HL-60 (cell line): ENCODE measurements around the gene SLAMF6.
"Not testable (repeated sequence)": the region's sequence is repeated elsewhere in the genome, so short reads cannot be mapped to it uniquely, and the experiment has no call there.

Experiments used
- DNase-seq, 2 experiments: peaks; one replicate each; pipeline ENCODE4 v3.0.0-alpha.2; 2010 to 2020; ENCODE audit warnings: low read depth in 1 of 2, low spot score in 1 of 2
- H3K27ac ChIP-seq: fragments of 250-450 bp; sonication (Bioruptor Pico); replicated peaks from 2 replicates; pipeline ENCODE4 v1.5.1; 2020; ENCODE audit warnings: mild to moderate bottlenecking, moderate library complexity
- H3K27me3 ChIP-seq: fragments of 250-450 bp; sonication (Bioruptor Pico); 2 replicates; pipeline ENCODE4 v1.5.1; 2021; ENCODE audit warnings: mild to moderate bottlenecking, moderate library complexity; ENCODE audit not compliant: insufficient read depth, poor library complexity, severe bottlenecking
- H3K4me3 ChIP-seq: replicated peaks from 2 replicates; pipeline ENCODE4 v1.5.1; 2011; ENCODE audit warnings: mild to moderate bottlenecking, control low read depth, low read length; ENCODE audit not compliant: insufficient read depth
- GABPA ChIP-seq: IDR thresholded peaks from 2 replicates; pipeline ENCODE4 v1.6.1; 2012; ENCODE audit warnings: low read depth
- POLR2AphosphoS5 ChIP-seq: IDR thresholded peaks from 2 replicates; pipeline ENCODE4 v1.6.1; 2012; ENCODE audit warnings: low read depth
- SPI1 ChIP-seq: IDR thresholded peaks from 2 replicates; pipeline ENCODE4 v1.6.1; 2012; ENCODE audit warnings: low read depth, mild to moderate bottlenecking, borderline replicate concordance
- TF ChIP-seq, protein P1 (sequence below): IDR thresholded peaks from one replicate; pipeline ENCODE4 v1.5.1; 2011; ENCODE audit warnings: low read length, control low read depth, inconsistent platforms; ENCODE audit not compliant: insufficient read depth
- TF ChIP-seq, protein P2 (sequence below): IDR thresholded peaks from 2 replicates; pipeline ENCODE4 v1.6.1; 2012; ENCODE audit warnings: low read depth; ENCODE audit not compliant: insufficient replicate concordance

The SLAMF6 gene

DNA sequence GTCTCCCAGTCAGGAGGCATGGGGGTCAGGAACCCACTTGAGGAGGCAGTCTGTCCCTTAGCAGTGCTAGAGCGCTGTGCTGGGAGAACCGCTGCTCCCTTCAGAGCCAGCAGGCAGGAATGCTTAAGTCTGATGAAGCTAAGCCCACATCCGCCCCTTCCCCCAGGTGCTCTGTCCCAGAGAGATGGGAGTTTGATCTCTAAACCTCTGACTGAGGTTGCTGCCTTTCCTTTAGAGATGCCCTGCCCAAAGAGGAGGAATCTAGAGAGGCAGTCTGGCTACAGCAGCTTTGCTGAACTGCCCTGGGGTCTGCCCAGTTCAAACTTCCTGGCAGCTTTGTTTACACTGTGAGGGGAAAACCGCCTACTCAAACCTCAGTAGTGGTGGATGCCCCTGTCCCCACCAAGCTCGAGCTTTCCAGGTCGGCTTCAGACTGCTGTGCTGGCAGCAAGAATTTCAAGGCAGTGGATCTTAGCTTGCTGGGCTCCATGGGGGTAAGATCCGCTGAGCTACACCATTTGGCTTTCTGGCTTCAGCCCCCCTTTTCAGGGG is 6.4 kb upstream of the SLAMF6 start:
- not testable (repeated sequence) for H3K4me3 ChIP-seq, DNase-seq, H3K27ac ChIP-seq, H3K27me3 ChIP-seq

DNA sequence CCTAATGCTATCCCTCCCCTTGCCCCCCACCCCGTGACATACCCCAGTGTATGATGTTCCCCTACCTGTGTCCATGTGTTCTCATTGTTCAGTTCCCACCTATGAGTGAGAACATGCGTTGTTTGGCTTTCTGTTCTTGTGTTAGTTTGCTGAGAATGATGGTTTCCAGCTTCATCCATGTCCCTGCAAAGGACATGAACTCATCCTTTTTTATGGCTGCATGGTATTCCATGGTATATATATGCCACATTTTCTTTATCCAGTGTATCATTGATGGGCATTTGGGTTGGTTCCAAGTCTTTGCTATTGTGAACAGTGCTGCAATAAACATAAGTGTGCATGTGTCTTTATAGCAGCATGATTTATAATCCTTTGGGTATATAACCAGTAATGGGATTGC is 734 bp upstream of the SLAMF6 start:
- not testable (repeated sequence) for H3K27ac ChIP-seq, DNase-seq, H3K4me3 ChIP-seq, H3K27me3 ChIP-seq

DNA sequence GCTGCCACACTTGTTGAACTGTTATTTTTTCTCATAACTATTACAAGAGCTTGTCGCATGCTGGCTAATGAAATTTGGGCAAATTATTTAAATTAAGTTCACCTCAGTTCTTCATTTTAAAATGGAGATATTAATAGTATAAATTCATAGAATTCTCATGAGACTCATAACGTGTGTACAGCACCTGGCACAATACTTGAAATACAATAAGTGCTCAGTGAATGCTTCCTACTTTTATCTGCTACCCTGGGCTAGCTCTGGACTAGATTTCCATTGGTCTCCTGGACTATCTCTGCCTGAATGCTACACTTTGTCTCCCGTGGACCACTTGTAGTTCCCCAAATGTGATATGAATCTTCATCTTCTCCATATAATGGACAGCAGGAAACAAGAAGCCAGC is 919 bp downstream of the SLAMF6 start:
- Histone ChIP-seq H3K27me3 (no peaks in the 10 kb centered on the region), H3K27ac (no peak overlapping the region), H3K4me3 (no peak overlapping the region)
- TF ChIP-seq POLR2AphosphoS5 (no peak), GABPA (no peak), SPI1 (no peak)
- TF ChIP-seq, protein P1, sequence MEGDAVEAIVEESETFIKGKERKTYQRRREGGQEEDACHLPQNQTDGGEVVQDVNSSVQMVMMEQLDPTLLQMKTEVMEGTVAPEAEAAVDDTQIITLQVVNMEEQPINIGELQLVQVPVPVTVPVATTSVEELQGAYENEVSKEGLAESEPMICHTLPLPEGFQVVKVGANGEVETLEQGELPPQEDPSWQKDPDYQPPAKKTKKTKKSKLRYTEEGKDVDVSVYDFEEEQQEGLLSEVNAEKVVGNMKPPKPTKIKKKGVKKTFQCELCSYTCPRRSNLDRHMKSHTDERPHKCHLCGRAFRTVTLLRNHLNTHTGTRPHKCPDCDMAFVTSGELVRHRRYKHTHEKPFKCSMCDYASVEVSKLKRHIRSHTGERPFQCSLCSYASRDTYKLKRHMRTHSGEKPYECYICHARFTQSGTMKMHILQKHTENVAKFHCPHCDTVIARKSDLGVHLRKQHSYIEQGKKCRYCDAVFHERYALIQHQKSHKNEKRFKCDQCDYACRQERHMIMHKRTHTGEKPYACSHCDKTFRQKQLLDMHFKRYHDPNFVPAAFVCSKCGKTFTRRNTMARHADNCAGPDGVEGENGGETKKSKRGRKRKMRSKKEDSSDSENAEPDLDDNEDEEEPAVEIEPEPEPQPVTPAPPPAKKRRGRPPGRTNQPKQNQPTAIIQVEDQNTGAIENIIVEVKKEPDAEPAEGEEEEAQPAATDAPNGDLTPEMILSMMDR, result no peak
- TF ChIP-seq, protein P2, sequence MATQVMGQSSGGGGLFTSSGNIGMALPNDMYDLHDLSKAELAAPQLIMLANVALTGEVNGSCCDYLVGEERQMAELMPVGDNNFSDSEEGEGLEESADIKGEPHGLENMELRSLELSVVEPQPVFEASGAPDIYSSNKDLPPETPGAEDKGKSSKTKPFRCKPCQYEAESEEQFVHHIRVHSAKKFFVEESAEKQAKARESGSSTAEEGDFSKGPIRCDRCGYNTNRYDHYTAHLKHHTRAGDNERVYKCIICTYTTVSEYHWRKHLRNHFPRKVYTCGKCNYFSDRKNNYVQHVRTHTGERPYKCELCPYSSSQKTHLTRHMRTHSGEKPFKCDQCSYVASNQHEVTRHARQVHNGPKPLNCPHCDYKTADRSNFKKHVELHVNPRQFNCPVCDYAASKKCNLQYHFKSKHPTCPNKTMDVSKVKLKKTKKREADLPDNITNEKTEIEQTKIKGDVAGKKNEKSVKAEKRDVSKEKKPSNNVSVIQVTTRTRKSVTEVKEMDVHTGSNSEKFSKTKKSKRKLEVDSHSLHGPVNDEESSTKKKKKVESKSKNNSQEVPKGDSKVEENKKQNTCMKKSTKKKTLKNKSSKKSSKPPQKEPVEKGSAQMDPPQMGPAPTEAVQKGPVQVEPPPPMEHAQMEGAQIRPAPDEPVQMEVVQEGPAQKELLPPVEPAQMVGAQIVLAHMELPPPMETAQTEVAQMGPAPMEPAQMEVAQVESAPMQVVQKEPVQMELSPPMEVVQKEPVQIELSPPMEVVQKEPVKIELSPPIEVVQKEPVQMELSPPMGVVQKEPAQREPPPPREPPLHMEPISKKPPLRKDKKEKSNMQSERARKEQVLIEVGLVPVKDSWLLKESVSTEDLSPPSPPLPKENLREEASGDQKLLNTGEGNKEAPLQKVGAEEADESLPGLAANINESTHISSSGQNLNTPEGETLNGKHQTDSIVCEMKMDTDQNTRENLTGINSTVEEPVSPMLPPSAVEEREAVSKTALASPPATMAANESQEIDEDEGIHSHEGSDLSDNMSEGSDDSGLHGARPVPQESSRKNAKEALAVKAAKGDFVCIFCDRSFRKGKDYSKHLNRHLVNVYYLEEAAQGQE, result no peak
- no peak for DNase-seq

DNA sequence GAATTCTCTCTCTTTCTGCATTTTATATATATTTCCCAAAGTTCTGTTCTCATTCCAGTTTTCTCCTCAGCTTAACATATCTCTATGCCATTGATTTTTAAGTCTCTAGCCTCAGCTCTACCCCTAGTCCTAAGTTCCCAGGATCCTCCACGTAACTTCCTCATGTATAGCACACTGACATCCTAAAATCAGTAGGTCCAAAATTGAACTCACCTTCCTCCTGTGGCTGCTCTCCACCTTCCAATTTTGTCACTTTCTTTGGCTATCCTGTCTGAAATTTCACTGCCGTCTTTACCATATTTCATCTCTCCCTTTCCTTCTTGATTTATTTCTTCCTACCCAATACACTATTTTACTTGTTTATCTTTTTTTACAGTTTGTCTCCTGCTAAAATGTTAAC is 1.5 kb downstream of the SLAMF6 start:
- H3K27ac ChIP-seq, result no peak overlapping the region
- H3K27me3 ChIP-seq, result no peaks in the 10 kb centered on the region
- DNase-seq, result no peak
- H3K4me3 ChIP-seq, result no peak overlapping the region
- TF ChIP-seq, protein P1, result no peak
- TF ChIP-seq, protein P2, result no peak
- TF ChIP-seq POLR2AphosphoS5, result no peak
- TF ChIP-seq SPI1, result no peak
- no peak for TF ChIP-seq GABPA

DNA sequence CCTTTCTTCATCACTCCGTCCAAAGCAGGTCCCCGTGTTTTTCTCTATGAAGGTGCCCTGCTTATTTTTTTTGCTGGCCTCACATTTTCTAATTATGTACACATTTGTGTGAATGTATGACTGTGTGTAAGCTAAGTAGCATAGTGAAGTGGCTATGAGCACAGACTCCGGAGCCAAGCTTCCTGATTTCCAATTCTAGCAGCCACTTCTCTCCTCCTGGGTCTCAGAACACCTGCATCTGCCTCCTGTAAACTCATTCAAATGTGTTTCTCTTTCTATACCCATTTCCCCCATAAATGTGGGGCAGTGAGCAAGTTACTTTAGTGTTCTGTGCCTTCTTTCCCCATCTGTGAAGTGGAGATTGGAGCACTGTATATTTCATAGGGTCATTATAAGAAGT is 2.1 kb downstream of the SLAMF6 start:
- DNase-seq, result no peak
- TF ChIP-seq POLR2AphosphoS5 (no peak), GABPA (no peak), SPI1 (no peak)
- TF ChIP-seq, protein P2, result no peak
- TF ChIP-seq, protein P1, result no peak
- H3K27ac ChIP-seq, result no peak overlapping the region
- no peaks in the 10 kb centered on the region for H3K27me3 ChIP-seq
- no peak overlapping the region for H3K4me3 ChIP-seq
